Endothelial cell of umbilical vein (primary cell): ENCODE measurements around the gene UROC1. TPM values are rescaled to one million over a fixed set of nuclear protein-coding genes. Genes with fewer than 3 reads are reported as not detected.

Experiments
- BruUV-seq: library from RNA; stranded (reverse); fragments of 400-500 nt; replicated peaks from 2 replicates; lab custom pipeline; 2021; lab: Mats Ljungman, UMichigan
- CTCF ChIA-PET: fragments of 300-600, 350-600 bp; sonication (Branson Sonifier 250); formaldehyde crosslinking; loops from one replicate; lab custom pipeline; 2021; ENCODE audit warnings: antibody characterized with exemption, inconsistent platforms; lab: Charles Lee
- POLR2A ChIA-PET: fragments of 300-600, 350-600 bp; sonication (Branson Sonifier 250); formaldehyde crosslinking; loops from one replicate; lab custom pipeline; 2021; ENCODE audit warnings: antibody characterized with exemption, inconsistent platforms; lab: Charles Lee
- DNase-seq: peaks from one replicate; pipeline ENCODE4 v3.0.0-alpha.2; 2011; ENCODE audit warnings: low read depth, low spot score
- FAIRE-seq: peaks from 2 replicates; lab custom pipeline; 2011; peaks lifted over from hg19 to GRCh38; lab: Jason Lieb, UNC
- H2AFZ ChIP-seq: 2 replicates; pipeline ENCODE4 v1.6.0; 2012; ENCODE audit warnings: low read depth, low read length, control low read depth, inconsistent platforms
- H3K27ac ChIP-seq: 2 replicates; pipeline ENCODE4 v1.5.1; 2011; ENCODE audit warnings: low read depth, mild to moderate bottlenecking, control low read depth, low read length, moderate library complexity; ENCODE audit not compliant: insufficient read depth
- H3K27me3 ChIP-seq, 2 experiments: 2 replicates each; pipeline versions ENCODE4 v1.6.0 to v1.6.1; 2011; ENCODE audit warnings: low read length in 2 of 2, mixed read lengths in 1 of 2; ENCODE audit not compliant: control insufficient read depth in 2 of 2, insufficient read depth in 2 of 2
- H3K36me3 ChIP-seq, 2 experiments: 2 replicates in 1 of 2; 3 replicates in 1 of 2; pipeline ENCODE4 v1.5.1; 2011; ENCODE audit warnings: low read length in 2 of 2, mild to moderate bottlenecking in 1 of 2, moderate library complexity in 1 of 2; ENCODE audit not compliant: control insufficient read depth in 2 of 2, insufficient read depth in 2 of 2; ENCODE audit errors: extremely low read depth in 1 of 2
- H3K4me1 ChIP-seq: 3 replicates; pipeline ENCODE4 v1.5.1; 2011; ENCODE audit warnings: mild to moderate bottlenecking, low read length; ENCODE audit not compliant: control insufficient read depth, insufficient read depth; ENCODE audit errors: extremely low read depth
- H3K4me2 ChIP-seq: 2 replicates; pipeline ENCODE4 v1.6.1; 2011; ENCODE audit warnings: low read length, control low read depth, mixed read lengths; ENCODE audit not compliant: insufficient read depth
- H3K4me3 ChIP-seq, 3 experiments: fragments of 200-600 bp in 1 of 3; sonication (generic), shearing (Covaris generic) in 1 of 3; replicated peaks in 1 of 3; 2 replicates each; pipeline ENCODE4 v1.5.1; 2011 to 2016; ENCODE audit warnings: control low read depth in 3 of 3, low read length in 3 of 3, mild to moderate bottlenecking in 2 of 3, inconsistent platforms in 1 of 3, low read depth in 1 of 3, moderate library complexity in 1 of 3; ENCODE audit not compliant: insufficient read depth in 1 of 3
- H3K79me2 ChIP-seq: 2 replicates; pipeline ENCODE4 v1.6.0; 2012; ENCODE audit warnings: low read length, inconsistent platforms; ENCODE audit not compliant: control insufficient read depth, insufficient read depth
- H3K9ac ChIP-seq: replicated peaks from 2 replicates; pipeline ENCODE3; 2011; ENCODE audit warnings: low read length, control low read depth; ENCODE audit not compliant: insufficient read depth; ENCODE audit errors: extremely low read depth
- H3K9me1 ChIP-seq: replicated peaks from 3 replicates; pipeline ENCODE4 v1.6.0; 2011; ENCODE audit warnings: mild to moderate bottlenecking, low read length; ENCODE audit not compliant: control insufficient read depth, insufficient read depth; ENCODE audit errors: extremely low read depth
- H3K9me3 ChIP-seq: replicated peaks from 2 replicates; pipeline ENCODE4 v1.5.1; 2012; ENCODE audit warnings: low read length, inconsistent platforms; ENCODE audit not compliant: control insufficient read depth, insufficient read depth
- H4K20me1 ChIP-seq: replicated peaks from 2 replicates; pipeline ENCODE3; 2011; ENCODE audit warnings: mild to moderate bottlenecking, low read length; ENCODE audit not compliant: control insufficient read depth, insufficient read depth; ENCODE audit errors: extremely low read depth
- EZH2 ChIP-seq: IDR thresholded peaks from 2 replicates; pipeline ENCODE4 v1.6.1; 2012; ENCODE audit warnings: borderline replicate concordance, low read depth, mild to moderate bottlenecking, moderate library complexity, low read length, inconsistent platforms; ENCODE audit not compliant: severe bottlenecking
- GATA2 ChIP-seq: IDR thresholded peaks from 2 replicates; pipeline ENCODE4 v1.7.0; 2011; ENCODE audit warnings: low read depth, mild to moderate bottlenecking, moderate library complexity, mixed read lengths, low read length; ENCODE audit not compliant: insufficient read length, insufficient read depth
- MAX ChIP-seq: IDR thresholded peaks from 2 replicates; pipeline ENCODE4 v1.6.1; 2011; ENCODE audit not compliant: insufficient read depth, insufficient read length
- POLR2AphosphoS5 ChIP-seq: IDR thresholded peaks from 2 replicates; pipeline ENCODE4 v1.6.1; 2012; ENCODE audit warnings: low read depth, mild to moderate bottlenecking, control low read depth, low read length, moderate library complexity; ENCODE audit not compliant: insufficient read depth
- dilution Hi-C: fragments of 300-500 bp; cut with MboI; formaldehyde crosslinking; loops from one replicate; pipeline ENCODE4 v1.15.0; 2019; ENCODE audit warnings: low sequenced_read_pairs; ENCODE audit not compliant: extremely low pct_ligation_motif_present
- intact Hi-C: fragments of 100-400 bp; cut with micrococcal nuclease; formaldehyde crosslinking; loops from one replicate; pipeline ENCODE4 v1.10.0; 2022
- polyA plus RNA-seq, 4 experiments: library from polyadenylated mRNA; depleted of rRNA in 3 of 4; stranded (reverse) in 3 of 4; unstranded in 1 of 4; fragments of >200 nt; gene quantifications; 2 replicates each; pipeline versions ENCODE4 v1.2.1 to v1.2.3, GENCODE V29; 2011 to 2012; ENCODE audit warnings: missing spikeins in 1 of 4
- total RNA-seq: library from RNA; stranded (reverse); gene quantifications from 2 replicates; pipeline ENCODE4 v1.2.3, GENCODE V29; 2021
- TF ChIP-seq, protein P1 (sequence below), 2 donors: IDR thresholded peaks; 1 replicate in 1 of 2; 2 replicates in 1 of 2; pipeline ENCODE4 v1.5.1; 2011; ENCODE audit warnings: low read length in 2 of 2, mild to moderate bottlenecking in 2 of 2, moderate library complexity in 2 of 2, control low read depth in 1 of 2, inconsistent platforms in 1 of 2, low read depth in 1 of 2; ENCODE audit not compliant: insufficient read depth in 1 of 2; ENCODE audit errors: extremely low read depth in 1 of 2

The UROC1 gene
- total and polyA plus RNA-seq, 2 donors (not counting 3 experiments of a cell fraction or from before 2014, with no cell fraction given): not detected

DNA sequence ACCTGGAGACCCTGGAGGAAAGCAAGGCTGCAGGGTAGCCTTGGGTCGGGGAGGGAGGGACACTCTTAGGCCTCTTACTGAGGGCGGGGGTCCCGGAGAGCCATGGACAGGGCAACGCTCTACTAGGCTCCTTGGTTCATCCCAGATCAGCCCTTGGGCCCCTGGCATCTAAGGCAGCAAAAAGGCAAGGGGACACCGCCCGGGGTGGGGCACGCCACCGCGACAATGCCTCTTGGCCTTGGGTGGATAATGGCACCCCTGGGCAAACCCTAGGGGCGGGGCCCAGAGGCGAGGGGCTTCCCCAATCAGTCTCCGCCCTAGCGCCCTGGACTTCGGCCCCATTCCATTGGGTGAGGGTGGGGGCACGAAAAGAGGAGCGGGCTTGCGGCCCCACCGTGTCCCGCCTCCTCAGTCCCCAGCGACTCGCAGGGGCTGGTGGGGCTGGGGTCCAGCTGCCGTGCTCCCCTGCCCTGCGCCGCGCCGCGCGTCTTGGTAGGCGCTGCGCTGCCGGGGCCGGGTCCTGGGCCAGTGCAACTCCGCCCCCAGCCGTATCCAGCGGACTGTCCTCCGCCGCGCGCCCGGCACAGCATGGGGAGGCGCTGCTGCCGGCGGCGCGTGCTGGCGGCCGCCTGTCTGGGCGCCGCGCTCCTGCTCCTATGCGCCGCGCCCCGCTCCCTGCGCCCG lies 6.3 kb upstream of the UROC1 start, which contains the start of gene CHST13:
CHST13 (plus strand) TSS at position 411 of the 684 bp plus-strand sequence; CDS start at position 589, 178 bp downstream.
- no peak for FAIRE-seq
- POLR2A ChIA-PET: no interaction called here
- H3K9ac ChIP-seq: no peak within 1 kb of the TSS

More for the DNA sequence above, 6.3 kb upstream of the UROC1 start, which contains the start of gene CHST13:
- Histone ChIP-seq H3K27ac (no peak within 1 kb of the TSS), H4K20me1 (no peaks in the 10 kb centered on the region), H3K4me3 (peak within 1 kb of the TSS in 1 of 3 experiments; percentile 15), H3K79me2 (no peaks in the 10 kb centered on the region), H3K27me3 (peaks cover 13 to 17% of the 10 kb centered on the region in 2 experiments), H3K9me1 (no peaks in the 10 kb centered on the region), H3K4me1 (no peaks in the 10 kb centered on the region), H3K4me2 (no peak within 1 kb of the TSS), H2AFZ (peak within 1 kb of the TSS; percentile 18), H3K36me3 (no peaks in the 10 kb centered on the region), H3K9me3 (no peaks in the 10 kb centered on the region)
- no peak for DNase-seq
- TF ChIP-seq, protein P1, sequence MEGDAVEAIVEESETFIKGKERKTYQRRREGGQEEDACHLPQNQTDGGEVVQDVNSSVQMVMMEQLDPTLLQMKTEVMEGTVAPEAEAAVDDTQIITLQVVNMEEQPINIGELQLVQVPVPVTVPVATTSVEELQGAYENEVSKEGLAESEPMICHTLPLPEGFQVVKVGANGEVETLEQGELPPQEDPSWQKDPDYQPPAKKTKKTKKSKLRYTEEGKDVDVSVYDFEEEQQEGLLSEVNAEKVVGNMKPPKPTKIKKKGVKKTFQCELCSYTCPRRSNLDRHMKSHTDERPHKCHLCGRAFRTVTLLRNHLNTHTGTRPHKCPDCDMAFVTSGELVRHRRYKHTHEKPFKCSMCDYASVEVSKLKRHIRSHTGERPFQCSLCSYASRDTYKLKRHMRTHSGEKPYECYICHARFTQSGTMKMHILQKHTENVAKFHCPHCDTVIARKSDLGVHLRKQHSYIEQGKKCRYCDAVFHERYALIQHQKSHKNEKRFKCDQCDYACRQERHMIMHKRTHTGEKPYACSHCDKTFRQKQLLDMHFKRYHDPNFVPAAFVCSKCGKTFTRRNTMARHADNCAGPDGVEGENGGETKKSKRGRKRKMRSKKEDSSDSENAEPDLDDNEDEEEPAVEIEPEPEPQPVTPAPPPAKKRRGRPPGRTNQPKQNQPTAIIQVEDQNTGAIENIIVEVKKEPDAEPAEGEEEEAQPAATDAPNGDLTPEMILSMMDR (IDR thresholded peaks at IDR 0.05; ENCODE audit: extremely low read depth in 1 of 2, insufficient read depth in 1 of 2, low read depth in 1 of 2, low read length in 2 of 2): no peak
- TF ChIP-seq GATA2: no peak
- no peak for TF ChIP-seq EZH2
- no peak for TF ChIP-seq MAX
- TF ChIP-seq POLR2AphosphoS5: no peak
- CTCF ChIA-PET: interaction anchor here (0.7 to 2.5 kb wide), 11 partner anchors 7 to 1022 kb away, joined by 3 to 51 read pairs (median 4); no protein-coding TSS in a partner anchor
- dilution Hi-C loops (no loop called here), intact Hi-C loops (loop anchor here (2.0 to 10.0 kb wide), 2 partner anchors 131 to 481 kb away; partner anchors contain the start of gene TXNRD3)
- no TSS peak for BruUV-seq
